GM12874 (cell line): Measurements from ENCODE around the gene CFL1.

Source experiments
- TF ChIP-seq, protein P1 (sequence below): IDR thresholded peaks from 2 replicates; pipeline ENCODE4 v1.5.1; 2011; ENCODE audit warnings: low read depth, mild to moderate bottlenecking, control low read depth, low read length, moderate library complexity; ENCODE audit not compliant: insufficient read depth

Gene CFL1

DNA sequence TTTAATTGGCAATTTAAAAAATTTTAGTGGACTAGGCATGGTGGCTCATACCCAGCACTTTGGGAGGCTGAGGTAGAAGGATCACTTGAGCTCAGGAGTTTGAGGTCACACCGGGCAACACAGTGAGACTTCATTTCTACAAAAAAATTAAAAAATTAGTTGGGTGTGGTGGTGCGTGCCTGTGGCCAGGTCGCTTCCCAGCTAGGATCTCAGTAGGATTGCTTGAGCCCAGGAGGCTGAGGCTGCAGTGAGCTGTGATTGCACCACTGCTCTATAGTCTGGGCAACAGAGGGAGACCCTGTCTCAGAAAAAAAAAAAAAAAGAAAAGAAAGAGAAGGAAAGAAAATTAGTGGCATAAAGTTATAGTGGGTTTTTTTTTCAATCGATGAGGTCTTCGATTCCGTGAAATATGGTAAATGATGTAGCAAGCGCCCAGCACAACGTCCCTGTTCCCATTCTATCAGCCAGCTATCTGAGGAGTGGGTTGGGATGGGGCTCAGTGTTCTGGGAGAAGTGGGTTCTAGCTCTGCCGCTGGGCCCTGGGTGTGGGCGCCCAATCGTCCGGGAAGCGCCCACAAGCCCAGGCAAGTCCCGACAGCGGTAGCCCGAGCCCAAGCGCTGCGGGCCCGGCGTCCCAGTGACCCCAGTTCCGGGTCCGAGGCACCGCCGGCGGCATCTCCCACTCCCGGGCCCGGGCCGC lies 40.8 kb upstream of the CFL1 start:
- TF ChIP-seq, protein P1, sequence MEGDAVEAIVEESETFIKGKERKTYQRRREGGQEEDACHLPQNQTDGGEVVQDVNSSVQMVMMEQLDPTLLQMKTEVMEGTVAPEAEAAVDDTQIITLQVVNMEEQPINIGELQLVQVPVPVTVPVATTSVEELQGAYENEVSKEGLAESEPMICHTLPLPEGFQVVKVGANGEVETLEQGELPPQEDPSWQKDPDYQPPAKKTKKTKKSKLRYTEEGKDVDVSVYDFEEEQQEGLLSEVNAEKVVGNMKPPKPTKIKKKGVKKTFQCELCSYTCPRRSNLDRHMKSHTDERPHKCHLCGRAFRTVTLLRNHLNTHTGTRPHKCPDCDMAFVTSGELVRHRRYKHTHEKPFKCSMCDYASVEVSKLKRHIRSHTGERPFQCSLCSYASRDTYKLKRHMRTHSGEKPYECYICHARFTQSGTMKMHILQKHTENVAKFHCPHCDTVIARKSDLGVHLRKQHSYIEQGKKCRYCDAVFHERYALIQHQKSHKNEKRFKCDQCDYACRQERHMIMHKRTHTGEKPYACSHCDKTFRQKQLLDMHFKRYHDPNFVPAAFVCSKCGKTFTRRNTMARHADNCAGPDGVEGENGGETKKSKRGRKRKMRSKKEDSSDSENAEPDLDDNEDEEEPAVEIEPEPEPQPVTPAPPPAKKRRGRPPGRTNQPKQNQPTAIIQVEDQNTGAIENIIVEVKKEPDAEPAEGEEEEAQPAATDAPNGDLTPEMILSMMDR, result no peak

DNA sequence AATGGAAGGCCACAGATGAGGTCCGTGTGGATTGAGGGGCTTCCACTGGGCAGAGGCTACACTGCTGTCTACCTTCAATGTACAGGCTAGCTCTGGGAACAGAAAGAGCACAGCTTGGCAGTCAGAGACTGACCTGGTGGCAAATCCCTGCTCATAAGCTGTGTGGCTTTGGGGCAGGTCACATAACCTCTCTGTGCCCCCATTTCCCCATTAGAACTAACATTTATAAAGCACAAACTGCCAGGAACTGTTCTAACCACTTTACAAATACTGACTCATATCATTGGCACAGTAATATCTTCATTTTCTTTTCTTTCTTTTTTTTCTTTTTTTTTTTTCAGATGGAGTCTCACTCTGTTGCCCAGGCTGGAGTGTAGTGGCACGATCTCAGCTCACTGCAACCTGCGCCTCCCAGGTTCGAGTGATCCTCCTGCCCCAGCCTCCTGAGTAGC lies 39.1 kb upstream of the CFL1 start:
- TF ChIP-seq, protein P1, result no peak

DNA sequence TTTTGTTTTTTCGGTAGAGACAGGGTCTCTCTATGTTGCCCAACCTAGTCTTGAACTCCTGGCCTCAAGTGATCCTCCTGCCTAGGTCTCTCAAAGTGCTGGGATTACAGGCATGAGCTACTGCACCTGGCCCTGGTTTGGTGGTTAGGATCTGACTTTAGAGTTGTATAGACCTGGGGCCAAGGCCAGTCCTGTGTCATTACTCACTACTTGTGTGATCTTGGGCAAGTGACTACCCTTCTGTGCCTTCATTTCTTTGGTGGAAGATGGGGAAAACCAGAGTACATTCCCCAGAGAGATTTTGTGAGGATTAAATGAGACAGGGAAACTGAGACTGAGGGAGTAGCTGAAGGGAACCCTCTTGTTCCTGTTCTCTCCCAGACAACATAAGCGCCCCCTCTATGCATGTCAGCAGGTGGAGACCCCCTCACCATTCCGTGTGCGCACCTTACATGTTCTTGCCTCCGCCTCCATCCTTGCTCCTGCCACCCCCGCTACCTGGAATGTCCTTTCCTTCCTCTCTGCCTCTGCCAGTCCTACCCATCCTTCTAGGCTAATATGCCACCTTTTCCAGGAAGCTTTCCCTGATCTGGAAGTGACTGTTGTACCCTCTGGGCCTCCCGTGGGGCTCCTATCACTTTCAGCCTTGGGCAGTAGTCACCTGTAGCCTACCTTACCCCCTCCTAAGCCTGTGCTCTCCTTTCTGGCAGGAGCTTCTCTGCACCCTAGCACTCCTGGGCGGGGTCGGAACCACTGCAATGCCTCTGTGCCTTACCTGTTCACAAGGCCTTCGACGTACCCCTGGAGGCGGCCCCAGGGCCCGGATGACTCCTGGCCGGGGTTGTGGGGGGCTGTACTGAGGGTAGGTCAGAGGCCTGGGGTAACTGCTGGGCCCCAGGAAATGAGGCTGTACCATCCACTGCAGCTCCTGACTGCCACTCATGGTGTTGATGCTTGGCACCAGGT lies 38.3 kb upstream of the CFL1 start:
- TF ChIP-seq, protein P1, result no peak

DNA sequence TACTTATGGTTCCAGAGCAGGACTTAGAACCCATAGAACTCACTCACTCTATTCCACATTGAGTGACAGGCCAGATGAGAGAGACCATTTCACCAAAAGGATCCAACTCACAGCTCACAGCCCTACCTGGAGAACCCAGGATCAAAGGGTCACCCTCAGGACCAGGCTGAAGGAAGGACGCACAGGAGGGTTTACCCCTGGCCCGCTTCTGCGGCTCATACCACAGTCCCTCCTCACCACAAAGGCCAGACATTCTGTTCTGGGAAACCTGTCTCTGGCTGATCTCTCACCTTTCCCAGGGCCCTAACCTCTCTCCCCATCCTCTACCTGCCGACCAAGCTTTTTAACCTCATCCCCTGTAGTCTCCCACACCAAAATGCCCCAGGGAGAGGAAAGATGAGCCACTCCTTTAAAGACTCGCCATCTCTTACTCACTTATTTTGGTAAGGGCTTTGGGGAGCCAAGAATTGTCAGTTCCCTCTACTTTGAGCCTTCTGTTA lies 37.6 kb upstream of the CFL1 start:
- TF ChIP-seq, protein P1, result no peak

DNA sequence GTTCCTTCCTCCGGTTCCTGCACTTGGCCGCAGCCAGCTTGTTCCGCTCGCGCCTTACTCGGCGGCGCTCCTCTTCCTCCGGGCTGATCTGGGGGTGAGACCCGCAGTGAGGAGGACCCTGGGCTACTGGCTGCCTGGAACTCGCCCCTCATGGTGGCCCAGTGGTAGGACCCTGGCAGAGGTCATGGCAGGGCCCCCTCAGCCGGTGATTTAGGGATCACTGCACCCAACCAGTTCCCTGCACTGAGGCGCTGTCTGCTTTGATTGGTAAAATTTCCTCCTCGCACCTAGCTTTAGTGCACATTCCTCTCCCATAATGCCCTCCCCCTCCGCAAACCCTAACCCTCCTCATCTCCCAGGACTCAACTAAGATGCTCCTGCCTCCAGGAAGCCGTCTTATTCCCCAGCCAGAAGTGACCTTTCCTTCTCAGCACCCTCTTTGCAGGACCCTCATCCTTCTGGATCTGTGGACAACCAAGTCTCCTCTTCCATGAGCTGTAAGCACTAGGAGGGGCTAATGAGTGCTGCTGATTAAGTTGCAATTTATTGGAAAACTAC lies 36.1 kb upstream of the CFL1 start:
- TF ChIP-seq, protein P1, result no peak

DNA sequence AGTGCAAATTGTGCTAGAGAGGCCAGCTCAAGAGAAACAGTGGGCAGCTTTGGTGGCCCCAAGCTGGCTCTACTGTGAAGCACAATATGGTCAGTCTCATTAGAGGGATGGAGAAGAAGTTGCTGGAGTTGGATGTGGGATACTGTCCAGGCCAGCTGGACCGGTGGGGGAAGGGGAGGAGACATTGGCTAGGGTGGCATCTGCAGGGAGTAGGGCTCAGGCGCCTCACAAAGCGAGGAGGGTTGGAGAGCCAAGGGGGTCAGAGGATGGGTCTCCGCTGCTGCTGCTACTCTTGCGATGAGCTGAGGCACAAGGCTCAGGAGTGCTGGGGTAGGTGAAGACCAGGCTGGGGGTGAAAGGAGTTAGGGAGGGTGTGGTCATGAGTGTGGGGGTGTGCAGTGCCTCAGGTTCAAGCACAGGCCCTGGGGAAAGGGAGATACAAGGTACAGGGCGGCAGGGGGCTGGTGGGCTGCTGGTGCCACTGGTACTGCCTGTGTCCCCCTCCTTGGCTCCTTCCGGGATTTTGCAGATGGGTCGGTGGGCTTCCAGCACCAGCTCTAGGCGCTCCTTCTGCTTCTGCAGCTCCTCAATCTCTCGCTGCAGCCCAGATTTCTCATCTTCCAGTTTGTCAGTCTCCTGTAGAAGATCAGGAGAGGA lies 34.8 kb upstream of the CFL1 start:
- TF ChIP-seq, protein P1, result no peak
